ENCODE data around the gene CPZ.

- TF ChIP-seq CTCF (IDR thresholded peaks at IDR 0.05) (no peak), POLR2A (IDR thresholded peaks at IDR 0.05; ENCODE audit: low read depth) (no peak), POLR2AphosphoS5 (IDR thresholded peaks at IDR 0.05) (no peak), EP300 (IDR thresholded peaks at IDR 0.05) (no peak)
These were observed 47.5 kb downstream of the CPZ start for GRCh38 chr4:8639777-8640720.
